ENCODE measurements around the gene RND2. TPM values are rescaled to one million over a fixed set of nuclear protein-coding genes. Genes with fewer than 3 reads are reported as not detected.

The RND2 gene
- total and polyA plus RNA-seq, 2 of the 13 experiments (the other 11 are each of a cell fraction or from before 2014, with no cell fraction given), result 0.05 to 0.11 TPM

GRCh38 chr17:43006639-43007551 lies 18.1 kb upstream of the RND2 start, which contains the start of gene IFI35 (continued):
- no peak for TF ChIP-seq NR2F1 (CRISPR knock-in tag; IDR thresholded peaks at IDR 0.05)
- TF ChIP-seq ZNF33A (CRISPR knock-in tag; IDR thresholded peaks at IDR 0.05; ENCODE audit: borderline replicate concordance), result no peak
- no peak for TF ChIP-seq TBP (CRISPR knock-in tag; IDR thresholded peaks at IDR 0.05)
- TF ChIP-seq RFX5 (IDR thresholded peaks at IDR 0.05; ENCODE audit: low read depth, low read length), result no peak
- no peak for TF ChIP-seq ZNF703 (CRISPR knock-in tag; IDR thresholded peaks at IDR 0.05; ENCODE audit: borderline replicate concordance)
- no peak for TF ChIP-seq HOMEZ (CRISPR knock-in tag; IDR thresholded peaks at IDR 0.05; ENCODE audit: low read depth)
- TF ChIP-seq, protein P1, sequence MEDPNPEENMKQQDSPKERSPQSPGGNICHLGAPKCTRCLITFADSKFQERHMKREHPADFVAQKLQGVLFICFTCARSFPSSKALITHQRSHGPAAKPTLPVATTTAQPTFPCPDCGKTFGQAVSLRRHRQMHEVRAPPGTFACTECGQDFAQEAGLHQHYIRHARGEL (CRISPR knock-in tag; IDR thresholded peaks at IDR 0.05), result no peak
- no peak; the same call in 1 of the 2 replicates for TF ChIP-seq GMEB1 (CRISPR knock-in tag; IDR thresholded peaks at IDR 0.05; ENCODE audit: borderline replicate concordance)
- TF ChIP-seq, protein P2, sequence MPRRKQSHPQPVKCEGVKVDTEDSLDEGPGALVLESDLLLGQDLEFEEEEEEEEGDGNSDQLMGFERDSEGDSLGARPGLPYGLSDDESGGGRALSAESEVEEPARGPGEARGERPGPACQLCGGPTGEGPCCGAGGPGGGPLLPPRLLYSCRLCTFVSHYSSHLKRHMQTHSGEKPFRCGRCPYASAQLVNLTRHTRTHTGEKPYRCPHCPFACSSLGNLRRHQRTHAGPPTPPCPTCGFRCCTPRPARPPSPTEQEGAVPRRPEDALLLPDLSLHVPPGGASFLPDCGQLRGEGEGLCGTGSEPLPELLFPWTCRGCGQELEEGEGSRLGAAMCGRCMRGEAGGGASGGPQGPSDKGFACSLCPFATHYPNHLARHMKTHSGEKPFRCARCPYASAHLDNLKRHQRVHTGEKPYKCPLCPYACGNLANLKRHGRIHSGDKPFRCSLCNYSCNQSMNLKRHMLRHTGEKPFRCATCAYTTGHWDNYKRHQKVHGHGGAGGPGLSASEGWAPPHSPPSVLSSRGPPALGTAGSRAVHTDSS (CRISPR knock-in tag; conservative IDR thresholded peaks at IDR 0.05), result 0 out of 2 replicates have a peak, but pooled peaks have one; percentile 79
- no peak for TF ChIP-seq HOXA7 (CRISPR knock-in tag; IDR thresholded peaks at IDR 0.05)
- peak; percentile 85 for TF ChIP-seq NRL (CRISPR knock-in tag; IDR thresholded peaks at IDR 0.05; ENCODE audit: borderline replicate concordance)
- TF ChIP-seq ZNF282 (IDR thresholded peaks at IDR 0.05; ENCODE audit: partially characterized antibody), result no peak
- peak; percentile 66; the same call in 1 of the 2 replicates for TF ChIP-seq DMAP1 (CRISPR knock-in tag; IDR thresholded peaks at IDR 0.05)
- peak; percentile 78 for TF ChIP-seq ZNF138 (CRISPR knock-in tag; IDR thresholded peaks at IDR 0.05; ENCODE audit: low read depth)
- TF ChIP-seq, protein P3, sequence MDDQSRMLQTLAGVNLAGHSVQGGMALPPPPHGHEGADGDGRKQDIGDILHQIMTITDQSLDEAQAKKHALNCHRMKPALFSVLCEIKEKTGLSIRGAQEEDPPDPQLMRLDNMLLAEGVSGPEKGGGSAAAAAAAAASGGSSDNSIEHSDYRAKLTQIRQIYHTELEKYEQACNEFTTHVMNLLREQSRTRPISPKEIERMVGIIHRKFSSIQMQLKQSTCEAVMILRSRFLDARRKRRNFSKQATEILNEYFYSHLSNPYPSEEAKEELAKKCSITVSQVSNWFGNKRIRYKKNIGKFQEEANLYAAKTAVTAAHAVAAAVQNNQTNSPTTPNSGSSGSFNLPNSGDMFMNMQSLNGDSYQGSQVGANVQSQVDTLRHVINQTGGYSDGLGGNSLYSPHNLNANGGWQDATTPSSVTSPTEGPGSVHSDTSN (CRISPR knock-in tag; IDR thresholded peaks at IDR 0.05; ENCODE audit: borderline replicate concordance), result no peak
- TF ChIP-seq NR2F6 (IDR thresholded peaks at IDR 0.05), result no peak; the same call in 1 of the 2 replicates
- peak; percentile 28; the same call in 1 of the 2 replicates for TF ChIP-seq NR2F6 (CRISPR knock-in tag; IDR thresholded peaks at IDR 0.05)
- TF ChIP-seq, protein P4, sequence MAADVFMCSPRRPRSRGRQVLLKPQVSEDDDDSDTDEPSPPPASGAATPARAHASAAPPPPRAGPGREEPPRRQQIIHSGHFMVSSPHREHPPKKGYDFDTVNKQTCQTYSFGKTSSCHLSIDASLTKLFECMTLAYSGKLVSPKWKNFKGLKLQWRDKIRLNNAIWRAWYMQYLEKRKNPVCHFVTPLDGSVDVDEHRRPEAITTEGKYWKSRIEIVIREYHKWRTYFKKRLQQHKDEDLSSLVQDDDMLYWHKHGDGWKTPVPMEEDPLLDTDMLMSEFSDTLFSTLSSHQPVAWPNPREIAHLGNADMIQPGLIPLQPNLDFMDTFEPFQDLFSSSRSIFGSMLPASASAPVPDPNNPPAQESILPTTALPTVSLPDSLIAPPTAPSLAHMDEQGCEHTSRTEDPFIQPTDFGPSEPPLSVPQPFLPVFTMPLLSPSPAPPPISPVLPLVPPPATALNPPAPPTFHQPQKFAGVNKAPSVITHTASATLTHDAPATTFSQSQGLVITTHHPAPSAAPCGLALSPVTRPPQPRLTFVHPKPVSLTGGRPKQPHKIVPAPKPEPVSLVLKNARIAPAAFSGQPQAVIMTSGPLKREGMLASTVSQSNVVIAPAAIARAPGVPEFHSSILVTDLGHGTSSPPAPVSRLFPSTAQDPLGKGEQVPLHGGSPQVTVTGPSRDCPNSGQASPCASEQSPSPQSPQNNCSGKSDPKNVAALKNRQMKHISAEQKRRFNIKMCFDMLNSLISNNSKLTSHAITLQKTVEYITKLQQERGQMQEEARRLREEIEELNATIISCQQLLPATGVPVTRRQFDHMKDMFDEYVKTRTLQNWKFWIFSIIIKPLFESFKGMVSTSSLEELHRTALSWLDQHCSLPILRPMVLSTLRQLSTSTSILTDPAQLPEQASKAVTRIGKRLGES (CRISPR knock-in tag; IDR thresholded peaks at IDR 0.05; ENCODE audit: borderline replicate concordance), result no peak; the same call in 1 of the 2 replicates
- no peak for TF ChIP-seq AHR (CRISPR knock-in tag; IDR thresholded peaks at IDR 0.05)

Data from HepG2 (cell line).